ENCODE results near the gene ANKRD29.

The ANKRD29 gene

GRCh38 chr18:23635283-23636070, 27.2 kb downstream of the ANKRD29 start:
- H3K9me3 ChIP-seq (ENCODE audit: low read length), result no peaks in the 10 kb centered on the region
- no peaks in the 10 kb centered on the region for H3K27me3 ChIP-seq (ENCODE audit: insufficient read depth, low read length)
- no peak for TF ChIP-seq EZH2 (IDR thresholded peaks at IDR 0.05; ENCODE audit: borderline replicate concordance, low read length)
- TF ChIP-seq CTCF (IDR thresholded peaks at IDR 0.05; ENCODE audit: low read length), result no peak
- no peak overlapping the region for H2AFZ ChIP-seq (ENCODE audit: low read length)
- no peaks in the 10 kb centered on the region for H3K79me2 ChIP-seq (ENCODE audit: insufficient read depth, low read length)
- no peak overlapping the region for H3K4me2 ChIP-seq (ENCODE audit: low read length)
- no peaks in the 10 kb centered on the region for H3K36me3 ChIP-seq (ENCODE audit: insufficient read depth, low read length)
- H3K27ac ChIP-seq (ENCODE audit: low read depth, low read length, poor library complexity, severe bottlenecking), result no peak overlapping the region
- no peaks in the 10 kb centered on the region for H4K20me1 ChIP-seq (ENCODE audit: insufficient read depth, low read length)
- no peaks in the 10 kb centered on the region for H3F3A ChIP-seq (ENCODE audit: insufficient read depth, low read length)
- H3K4me1 ChIP-seq (ENCODE audit: insufficient read depth, low read length, severe bottlenecking), result no peaks in the 10 kb centered on the region
- H3K9ac ChIP-seq (ENCODE audit: low read length), result no peak overlapping the region
- H3K4me3 ChIP-seq (ENCODE audit: low read depth, low read length, poor library complexity, severe bottlenecking), result no peak overlapping the region
- no peaks in the 10 kb centered on the region for H3K9me2 ChIP-seq (ENCODE audit: low read depth, low read length)

- TF ChIP-seq CTCF (IDR thresholded peaks at IDR 0.05; ENCODE audit: low read length), result no peak
- TF ChIP-seq EZH2 (IDR thresholded peaks at IDR 0.05; ENCODE audit: borderline replicate concordance, low read length), result no peak
- Histone ChIP-seq H3K27ac (ENCODE audit: low read depth, low read length, poor library complexity, severe bottlenecking) (no peak overlapping the region), H2AFZ (ENCODE audit: low read length) (no peak overlapping the region), H3K4me2 (ENCODE audit: low read length) (no peak overlapping the region), H3K9me3 (ENCODE audit: low read length) (no peaks in the 10 kb centered on the region), H3K4me1 (ENCODE audit: insufficient read depth, low read length, severe bottlenecking) (no peaks in the 10 kb centered on the region), H3F3A (ENCODE audit: insufficient read depth, low read length) (no peaks in the 10 kb centered on the region), H4K20me1 (ENCODE audit: insufficient read depth, low read length) (no peaks in the 10 kb centered on the region), H3K79me2 (ENCODE audit: insufficient read depth, low read length) (no peaks in the 10 kb centered on the region), H3K36me3 (ENCODE audit: insufficient read depth, low read length) (no peaks in the 10 kb centered on the region), H3K9ac (ENCODE audit: low read length) (no peak overlapping the region), H3K4me3 (ENCODE audit: low read depth, low read length, poor library complexity, severe bottlenecking) (no peak overlapping the region), H3K9me2 (ENCODE audit: low read depth, low read length) (no peaks in the 10 kb centered on the region), H3K27me3 (ENCODE audit: insufficient read depth, low read length) (no peaks in the 10 kb centered on the region)
Observed at GRCh38 chr18:23634692-23635091, 28.0 kb downstream of the ANKRD29 start.

- no peaks in the 10 kb centered on the region for H4K20me1 ChIP-seq (ENCODE audit: insufficient read depth, low read length)
- H3K9me3 ChIP-seq (ENCODE audit: low read length), result no peaks in the 10 kb centered on the region
- no peaks in the 10 kb centered on the region for H3K4me1 ChIP-seq (ENCODE audit: insufficient read depth, low read length, severe bottlenecking)
- no peaks in the 10 kb centered on the region for H3K9me2 ChIP-seq (ENCODE audit: low read depth, low read length)
- no peak overlapping the region for H2AFZ ChIP-seq (ENCODE audit: low read length)
- no peak overlapping the region for H3K27ac ChIP-seq (ENCODE audit: low read depth, low read length, poor library complexity, severe bottlenecking)
- no peaks in the 10 kb centered on the region for H3F3A ChIP-seq (ENCODE audit: insufficient read depth, low read length)
- H3K9ac ChIP-seq (ENCODE audit: low read length), result no peak overlapping the region
- H3K27me3 ChIP-seq (ENCODE audit: insufficient read depth, low read length), result no peaks in the 10 kb centered on the region
- TF ChIP-seq EZH2 (IDR thresholded peaks at IDR 0.05; ENCODE audit: borderline replicate concordance, low read length) (no peak), CTCF (IDR thresholded peaks at IDR 0.05; ENCODE audit: low read length) (no peak)
- H3K4me2 ChIP-seq (ENCODE audit: low read length), result no peak overlapping the region
- no peaks in the 10 kb centered on the region for H3K79me2 ChIP-seq (ENCODE audit: insufficient read depth, low read length)
- H3K36me3 ChIP-seq (ENCODE audit: insufficient read depth, low read length), result no peaks in the 10 kb centered on the region
- H3K4me3 ChIP-seq (ENCODE audit: low read depth, low read length, poor library complexity, severe bottlenecking), result no peak overlapping the region
Observed at GRCh38 chr18:23632615-23633014, 30.1 kb downstream of the ANKRD29 start.

Data from OCI-LY1 (cell line).